Measurements from ENCODE around the gene MCTP1.

DNA sequence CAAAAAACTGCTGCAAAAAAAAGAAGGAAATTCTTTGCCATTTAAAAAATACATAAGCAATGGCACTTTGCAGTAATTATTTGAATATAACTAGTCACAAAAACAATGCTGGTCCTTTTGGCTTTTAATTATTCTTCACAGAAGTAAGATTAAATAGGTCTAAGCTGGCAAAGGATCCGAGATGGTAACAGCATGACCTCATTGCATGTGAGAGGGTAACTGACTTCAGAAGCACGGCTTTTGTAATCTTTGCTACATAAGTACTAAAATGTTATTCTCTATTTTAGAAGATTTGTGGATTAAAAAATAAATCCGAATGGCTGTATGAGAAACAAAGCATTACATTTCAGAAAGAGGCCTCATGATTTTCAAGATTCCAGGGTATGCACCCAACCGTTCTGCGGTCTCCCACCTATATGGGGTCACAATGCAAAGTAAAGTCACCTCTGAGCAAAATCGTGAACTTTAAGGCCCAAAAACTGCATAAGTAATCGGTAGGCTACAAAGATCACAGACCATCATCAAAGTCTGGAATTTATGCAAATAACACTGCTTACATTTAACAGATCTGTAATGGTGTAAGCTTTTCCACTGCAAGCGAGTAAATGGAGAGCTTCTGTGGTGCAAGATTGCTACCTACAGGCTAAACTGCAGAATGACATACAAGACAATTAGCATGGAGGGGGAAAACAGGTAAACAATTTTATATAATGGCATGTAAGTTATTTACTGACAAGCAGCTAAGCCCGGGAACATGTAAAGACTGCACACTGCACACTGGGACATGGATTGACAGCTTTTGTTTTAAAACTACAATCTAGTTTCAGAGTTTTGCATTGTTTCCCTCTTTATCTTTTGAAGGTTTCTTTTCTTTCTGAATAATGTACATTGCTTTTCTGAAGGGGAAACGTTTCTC is 434.8 kb downstream of the MCTP1 start:
- TF ChIP-seq, protein P1, sequence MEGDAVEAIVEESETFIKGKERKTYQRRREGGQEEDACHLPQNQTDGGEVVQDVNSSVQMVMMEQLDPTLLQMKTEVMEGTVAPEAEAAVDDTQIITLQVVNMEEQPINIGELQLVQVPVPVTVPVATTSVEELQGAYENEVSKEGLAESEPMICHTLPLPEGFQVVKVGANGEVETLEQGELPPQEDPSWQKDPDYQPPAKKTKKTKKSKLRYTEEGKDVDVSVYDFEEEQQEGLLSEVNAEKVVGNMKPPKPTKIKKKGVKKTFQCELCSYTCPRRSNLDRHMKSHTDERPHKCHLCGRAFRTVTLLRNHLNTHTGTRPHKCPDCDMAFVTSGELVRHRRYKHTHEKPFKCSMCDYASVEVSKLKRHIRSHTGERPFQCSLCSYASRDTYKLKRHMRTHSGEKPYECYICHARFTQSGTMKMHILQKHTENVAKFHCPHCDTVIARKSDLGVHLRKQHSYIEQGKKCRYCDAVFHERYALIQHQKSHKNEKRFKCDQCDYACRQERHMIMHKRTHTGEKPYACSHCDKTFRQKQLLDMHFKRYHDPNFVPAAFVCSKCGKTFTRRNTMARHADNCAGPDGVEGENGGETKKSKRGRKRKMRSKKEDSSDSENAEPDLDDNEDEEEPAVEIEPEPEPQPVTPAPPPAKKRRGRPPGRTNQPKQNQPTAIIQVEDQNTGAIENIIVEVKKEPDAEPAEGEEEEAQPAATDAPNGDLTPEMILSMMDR (IDR thresholded peaks at IDR 0.05 in 2 of 3, conservative IDR thresholded peaks at IDR 0.05 in 1 of 3; ENCODE audit: control insufficient read depth in 2 of 3, extremely low read depth in 1 of 3, insufficient read depth in 1 of 3, low read depth in 3 of 3, low read length in 3 of 3), result peak; percentile 68 to 79 (median 74)
- TF ChIP-seq MXI1 (IDR thresholded peaks at IDR 0.05; ENCODE audit: low read depth, low read length), result no peak
- no peak for TF ChIP-seq SUZ12 (IDR thresholded peaks at IDR 0.05; ENCODE audit: unreplicated experiment)
- no peak for TF ChIP-seq HCFC1 (IDR thresholded peaks at IDR 0.05; ENCODE audit: low read length)
- TF ChIP-seq CEBPB (IDR thresholded peaks at IDR 0.05; ENCODE audit: borderline replicate concordance in 1 of 2, low read depth in 2 of 2, low read length in 2 of 2), result no peak
- no peak for TF ChIP-seq TAF1 (IDR thresholded peaks at IDR 0.05; ENCODE audit: borderline replicate concordance, low read depth, low read length)
- TF ChIP-seq GABPA (IDR thresholded peaks at IDR 0.05; ENCODE audit: low read depth), result no peak
- TF ChIP-seq ZNF274 (IDR thresholded peaks at IDR 0.05; ENCODE audit: insufficient read depth, insufficient read length), result no peak
- no peak for TF ChIP-seq RFX5 (IDR thresholded peaks at IDR 0.05; ENCODE audit: low read depth, low read length)
- TF ChIP-seq POLR2AphosphoS2 (IDR thresholded peaks at IDR 0.05; ENCODE audit: low read depth, low read length), result no peak
- TF ChIP-seq BACH1 (IDR thresholded peaks at IDR 0.05; ENCODE audit: borderline replicate concordance), result no peak
- TF ChIP-seq RCOR1 (conservative IDR thresholded peaks at IDR 0.05; ENCODE audit: low read depth, low read length), result no peak

All from GM12878 (cell line).